ENCODE results near the gene CACNA1I.

CACNA1I gene

DNA sequence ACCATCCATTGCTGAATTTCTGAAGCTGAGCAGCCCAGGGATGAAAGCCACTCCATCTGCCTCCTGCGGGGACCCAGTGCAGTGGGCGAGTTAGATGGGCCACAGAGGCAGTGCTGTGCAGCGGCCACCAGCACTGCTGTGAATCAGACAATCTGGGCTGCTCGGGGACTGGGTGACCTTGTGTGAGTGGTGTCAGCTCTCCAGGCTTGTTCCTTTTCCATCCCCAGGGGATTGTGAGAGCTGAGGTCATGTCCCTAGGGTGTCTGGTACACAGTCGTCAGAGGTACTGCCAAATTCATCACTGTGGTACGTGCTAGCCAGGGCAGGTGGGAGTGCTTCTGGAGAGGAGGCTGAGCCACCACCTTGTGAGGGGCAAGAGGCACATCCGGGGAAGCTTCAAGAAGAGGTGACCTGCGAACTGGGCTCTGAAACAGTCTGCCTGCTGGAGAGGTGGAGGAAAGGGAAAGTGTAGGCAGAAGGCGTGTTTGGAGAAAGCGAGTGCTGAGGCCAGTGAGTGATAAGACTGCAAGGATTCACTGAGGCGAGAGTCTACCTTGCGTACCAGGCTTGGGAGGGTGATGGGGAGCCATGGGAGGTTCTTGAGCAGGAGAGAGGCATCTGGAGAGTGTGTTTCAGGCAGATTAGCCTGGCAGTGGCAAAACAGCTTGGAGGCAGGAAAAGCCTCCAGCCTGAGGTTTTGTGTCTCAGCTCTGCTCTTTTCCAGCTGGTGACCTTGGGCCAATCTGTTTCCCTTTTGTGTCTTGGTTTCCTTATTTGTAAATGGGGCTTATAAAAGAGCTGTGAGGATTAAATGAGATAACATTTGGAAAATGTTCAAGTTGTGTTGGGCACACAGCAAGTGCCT, 22.7 kb downstream of the CACNA1I start:
- Histone ChIP-seq H3K4me3 (no peak overlapping the region), H3K27ac (no peak overlapping the region)

DNA sequence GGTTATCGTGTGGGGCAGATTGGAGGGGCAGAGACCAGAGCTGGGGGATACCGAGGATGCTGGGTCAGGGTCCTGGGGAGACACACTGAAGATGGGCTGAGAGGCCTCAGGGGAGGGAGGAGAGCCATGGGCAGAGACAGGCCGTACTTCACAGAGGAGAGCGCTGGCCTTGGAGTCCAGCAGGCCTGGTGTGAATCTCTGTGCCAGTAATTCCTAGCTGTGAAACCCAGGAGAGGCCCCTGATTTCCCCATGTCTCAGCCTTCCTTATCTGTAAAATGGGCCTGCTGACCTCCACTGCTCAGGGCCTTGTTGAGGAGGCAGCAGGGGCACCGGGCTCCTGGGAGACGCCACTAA, 23.4 kb downstream of the CACNA1I start:
- no peak overlapping the region for H3K4me3 ChIP-seq
- H3K27ac ChIP-seq: no peak overlapping the region

DNA sequence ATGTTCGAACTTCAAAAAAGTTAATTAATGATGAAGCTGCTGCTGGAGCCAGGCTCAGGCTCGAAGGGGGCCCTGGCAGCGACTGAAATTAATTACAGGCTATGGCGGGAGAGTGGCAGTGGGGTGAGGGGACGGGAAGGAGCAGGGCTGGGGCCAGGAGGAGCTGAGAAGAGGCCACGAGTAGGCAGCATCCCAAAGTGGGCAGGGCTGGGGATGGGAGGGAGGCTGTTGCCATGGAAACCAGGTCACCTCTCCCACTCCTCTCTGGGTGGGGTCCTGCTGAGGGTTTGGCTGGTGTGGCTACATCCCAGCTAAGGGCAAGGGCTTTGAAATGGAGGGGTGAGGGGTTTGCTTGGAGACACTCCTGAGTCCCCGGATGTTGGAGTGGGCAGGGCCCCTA, 23.9 kb downstream of the CACNA1I start:
- Histone ChIP-seq H3K4me3 (no peak overlapping the region), H3K27ac (no peak overlapping the region)

DNA sequence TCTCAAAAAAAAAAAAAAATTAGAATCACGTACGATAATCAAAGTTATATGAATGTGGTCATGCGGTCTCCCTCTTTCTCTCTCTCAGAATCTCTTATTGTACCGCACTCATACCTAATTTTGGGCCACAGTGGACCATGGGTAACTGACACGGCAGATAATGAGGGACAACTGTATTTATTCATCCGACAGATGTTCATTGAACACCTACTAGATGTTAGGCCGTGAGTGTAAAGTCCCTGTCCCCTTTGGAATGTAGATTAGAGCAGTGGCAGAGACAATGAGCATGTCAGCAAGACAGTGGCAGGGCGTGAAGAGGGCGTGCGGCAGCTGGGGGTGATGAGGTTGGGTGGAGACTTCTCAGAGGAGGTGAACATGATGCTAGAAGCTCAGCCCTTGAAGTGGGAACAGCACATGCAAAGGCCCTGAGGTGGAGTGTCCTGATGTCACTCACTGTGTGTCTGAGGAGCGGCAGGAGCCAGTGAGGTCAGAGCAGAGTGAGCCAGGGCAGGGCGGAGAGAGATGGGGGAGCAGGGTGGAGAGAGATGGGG, 25.1 kb downstream of the CACNA1I start:
- no peak overlapping the region for H3K27ac ChIP-seq

GRCh38 chr22:39596601-39597000, 26.0 kb downstream of the CACNA1I start:
- no peak overlapping the region for H3K4me3 ChIP-seq

More for the DNA sequence above, 25.1 kb downstream of the CACNA1I start:
- H3K4me3 ChIP-seq: no peak overlapping the region

GRCh38 chr22:39597236-39597869, 26.8 kb downstream of the CACNA1I start:
- Histone ChIP-seq H3K4me3 (no peak overlapping the region), H3K27ac (no peak overlapping the region)

More at GRCh38 chr22:39596601-39597000, 26.0 kb downstream of the CACNA1I start:
- H3K27ac ChIP-seq: no peak overlapping the region

DNA sequence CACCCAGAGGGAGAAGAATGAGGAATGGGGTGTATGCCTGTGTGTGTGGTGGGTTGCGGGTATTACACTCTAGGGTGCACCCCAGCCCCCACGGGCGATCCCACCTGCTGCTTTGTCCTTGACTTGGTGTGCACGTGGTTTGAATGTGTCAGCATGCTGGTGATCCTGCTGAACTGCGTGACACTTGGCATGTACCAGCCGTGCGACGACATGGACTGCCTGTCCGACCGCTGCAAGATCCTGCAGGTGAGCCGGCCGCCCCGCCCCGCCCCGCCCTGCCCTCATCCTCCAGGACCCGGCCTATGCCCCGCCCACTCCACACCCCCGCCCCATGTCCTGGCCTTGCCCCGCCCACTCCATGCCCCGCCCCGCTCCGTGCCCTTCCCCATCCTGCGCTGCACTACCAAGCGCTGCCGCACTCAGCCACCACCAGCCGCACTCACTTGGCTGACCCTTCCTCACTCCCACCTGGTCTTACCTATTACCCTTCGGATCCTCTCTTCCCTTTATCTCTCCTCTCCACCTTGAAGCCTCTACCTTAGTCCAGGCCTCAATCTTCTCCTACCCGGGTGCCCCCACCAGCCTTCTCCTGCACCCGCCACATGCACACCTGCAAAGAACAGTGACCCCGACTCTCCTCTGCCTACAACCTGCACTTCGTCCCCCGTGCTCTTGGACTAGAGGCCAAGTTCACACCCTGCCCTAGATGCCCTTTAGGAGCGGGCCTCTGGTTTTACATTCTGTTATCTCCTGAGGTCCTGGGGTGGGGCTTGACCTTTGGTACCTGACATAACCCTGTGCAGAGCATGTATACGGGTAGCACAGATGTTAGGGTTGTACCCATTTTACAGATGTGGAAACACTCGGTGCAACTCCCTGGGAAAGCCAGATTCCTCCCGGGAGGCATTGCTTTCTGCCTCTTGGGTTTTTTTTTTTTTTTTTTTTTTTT, 27.7 kb downstream of the CACNA1I start:
- Histone ChIP-seq H3K27ac (no peak overlapping the region), H3K4me3 (no peak overlapping the region)

- Histone ChIP-seq H3K4me3 (no peak overlapping the region), H3K27ac (no peak overlapping the region)
Observed at GRCh38 chr22:39600491-39601179, 30.1 kb downstream of the CACNA1I start.

DNA sequence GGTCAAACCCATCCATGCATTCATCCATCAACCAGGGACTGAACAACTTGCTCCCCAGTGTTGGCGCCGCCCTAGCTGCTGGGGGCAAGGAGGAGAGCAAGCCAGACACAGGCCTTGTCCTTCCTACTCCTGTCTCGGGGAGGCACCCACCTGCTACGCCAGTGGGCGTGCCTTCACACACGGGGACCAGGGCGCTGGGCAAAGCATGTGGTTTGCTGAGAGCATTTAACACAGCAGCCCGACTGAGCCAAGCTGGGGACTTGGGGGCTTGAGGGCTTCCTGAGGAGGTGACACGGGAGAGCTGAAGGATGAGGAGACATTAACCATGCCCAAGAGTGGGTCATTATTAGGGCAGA, 30.6 kb downstream of the CACNA1I start:
- no peak overlapping the region for H3K27ac ChIP-seq
- H3K4me3 ChIP-seq: no peak overlapping the region

DNA sequence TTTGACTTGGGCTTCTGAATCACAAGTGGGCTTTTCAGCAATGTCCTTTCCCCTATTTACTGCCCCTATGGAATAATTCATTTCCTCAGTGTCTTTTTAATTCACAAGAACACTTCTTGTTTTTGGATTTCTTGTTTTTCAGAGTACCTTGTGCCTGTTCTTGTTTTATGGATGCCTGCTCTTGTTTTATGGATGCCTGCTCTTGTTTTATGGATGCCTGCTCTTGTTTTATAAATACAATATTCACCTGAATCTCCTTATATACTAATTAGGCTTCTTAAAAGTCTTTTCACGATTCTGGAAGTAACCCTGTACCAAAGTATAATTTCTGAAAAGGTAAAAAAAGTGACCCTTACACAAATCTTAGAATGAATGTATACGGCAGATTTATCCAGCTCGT, 32.8 kb downstream of the CACNA1I start:
- Histone ChIP-seq H3K4me3 (no peak overlapping the region), H3K27ac (no peak overlapping the region)

DNA sequence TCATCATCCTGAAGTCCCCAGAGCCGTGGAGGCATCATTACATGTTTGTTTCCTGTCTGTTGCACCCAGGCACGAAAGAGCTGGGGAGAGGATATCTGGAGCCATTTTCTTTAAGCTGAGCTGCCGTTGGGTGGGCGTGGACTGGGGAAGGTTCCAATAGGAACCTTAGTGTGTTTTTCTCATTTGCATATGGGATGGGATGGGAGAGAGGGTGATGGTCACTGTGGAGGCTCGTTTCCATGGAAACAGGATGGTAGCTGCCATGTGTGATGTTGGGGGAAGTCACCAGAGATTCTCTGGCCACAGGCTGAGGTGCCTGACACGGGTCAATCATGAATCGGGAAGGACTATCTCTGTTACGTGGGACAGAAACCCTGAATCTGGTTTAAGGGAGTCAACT, 39.7 kb downstream of the CACNA1I start:
- H3K27ac ChIP-seq: no peak overlapping the region
- H3K4me3 ChIP-seq: no peak overlapping the region

DNA sequence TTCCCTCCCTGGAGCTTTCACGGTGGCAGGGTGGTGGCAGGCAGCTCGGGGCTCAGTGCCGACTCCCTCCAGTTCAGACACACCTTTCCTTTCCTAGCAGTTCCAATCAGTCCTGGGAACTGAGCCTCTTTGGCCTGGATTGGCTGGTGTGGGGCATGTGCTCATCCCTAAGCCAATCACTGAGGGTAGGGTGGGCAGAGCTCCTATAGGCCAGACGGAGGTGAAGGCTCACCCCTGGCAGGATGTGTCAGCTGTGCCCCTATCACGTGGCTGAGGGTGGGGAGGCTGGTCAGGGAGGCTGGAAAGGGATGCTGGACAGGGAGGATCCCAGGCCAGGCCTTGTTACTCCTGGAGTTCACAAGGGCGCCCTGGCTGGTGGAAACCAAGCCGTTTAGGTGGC, 40.2 kb downstream of the CACNA1I start:
- Histone ChIP-seq H3K4me3 (no peak overlapping the region), H3K27ac (no peak overlapping the region)

GRCh38 chr22:39611360-39611759, 40.8 kb downstream of the CACNA1I start:
- Histone ChIP-seq H3K4me3 (no peak overlapping the region), H3K27ac (no peak overlapping the region)

DNA sequence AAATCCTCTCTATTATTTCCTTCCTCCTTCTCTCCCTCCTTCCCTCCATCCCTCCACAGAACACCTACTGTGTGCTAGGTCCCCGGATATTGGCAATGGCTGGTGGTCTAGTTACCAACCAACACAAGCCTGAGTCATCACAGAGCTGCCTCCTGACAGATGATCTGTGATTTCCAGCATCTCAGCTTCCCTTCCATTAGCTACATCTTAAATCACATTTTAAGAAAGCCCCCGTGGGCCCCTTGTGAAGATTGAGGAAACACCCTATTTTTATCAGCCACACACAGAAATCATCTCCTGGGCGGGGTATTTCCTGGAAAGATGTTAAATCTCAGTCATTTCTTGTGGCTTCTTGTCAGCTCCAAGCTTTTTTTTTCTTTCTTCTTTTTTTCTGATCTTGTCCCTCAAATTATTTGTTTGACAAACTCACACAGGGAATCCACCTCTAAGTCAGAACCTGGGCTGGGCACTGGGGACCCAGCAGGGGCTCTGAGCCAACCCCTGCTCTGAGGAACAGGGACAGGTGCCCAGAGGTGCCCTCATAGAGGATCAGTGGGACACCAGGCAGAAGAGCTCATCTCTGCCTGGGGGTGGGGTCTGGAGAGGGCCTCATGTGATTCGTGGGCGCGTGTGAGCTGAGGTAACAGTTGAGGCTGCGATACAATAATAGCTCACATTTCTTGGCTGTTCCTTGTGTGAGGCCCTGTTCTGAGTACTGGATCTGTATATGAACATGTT, 42.4 kb downstream of the CACNA1I start:
- H3K4me3 ChIP-seq: no peak overlapping the region
- no peak overlapping the region for H3K27ac ChIP-seq

DNA sequence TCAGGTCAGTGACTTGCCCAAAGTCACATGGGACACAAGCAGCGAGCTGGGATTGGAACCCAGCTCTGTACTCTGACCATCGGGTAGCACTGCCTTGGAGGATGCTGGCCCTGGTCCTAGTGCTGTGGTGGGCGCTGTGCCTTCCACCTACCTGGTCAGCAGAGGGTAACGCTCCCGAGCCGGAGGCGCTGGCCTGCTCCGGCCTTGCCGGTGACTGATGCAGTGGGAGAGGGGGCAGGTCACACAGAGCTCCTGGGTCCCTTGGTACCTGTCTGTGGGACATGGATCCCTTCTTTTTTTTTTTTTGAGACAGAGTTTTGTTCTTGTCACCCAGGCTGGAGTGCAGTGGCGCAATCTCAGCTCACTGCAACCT, 43.0 kb downstream of the CACNA1I start:
- Histone ChIP-seq H3K27ac (no peak overlapping the region), H3K4me3 (no peak overlapping the region)

DNA sequence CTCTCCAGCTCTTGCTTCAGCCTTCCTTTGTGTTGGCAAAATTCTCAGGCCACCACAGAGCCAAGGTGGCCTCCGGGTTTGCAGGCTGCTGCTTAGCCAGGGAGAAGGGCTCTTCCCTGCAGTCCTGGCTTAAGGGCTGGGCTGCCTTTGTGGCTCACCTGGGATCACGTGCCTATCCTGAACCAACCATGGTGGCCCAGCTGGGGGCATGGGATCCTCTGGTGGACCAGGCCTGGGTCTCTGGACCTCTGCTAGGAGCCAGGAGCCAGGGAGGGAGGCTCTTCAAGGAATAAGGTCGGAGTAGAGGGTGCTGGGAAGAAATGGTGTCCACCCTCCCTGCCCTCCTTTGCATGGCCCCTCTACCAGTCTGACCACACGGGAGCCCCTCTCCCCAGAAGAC, 43.9 kb downstream of the CACNA1I start:
- H3K4me3 ChIP-seq: no peak overlapping the region
- no peak overlapping the region for H3K27ac ChIP-seq

GRCh38 chr22:39616051-39616450, 45.5 kb downstream of the CACNA1I start:
- no peak overlapping the region for H3K27ac ChIP-seq
- H3K4me3 ChIP-seq: no peak overlapping the region

- H3K4me3 ChIP-seq: no peak overlapping the region
Observed at GRCh38 chr22:39616781-39617180, 46.2 kb downstream of the CACNA1I start.

DNA sequence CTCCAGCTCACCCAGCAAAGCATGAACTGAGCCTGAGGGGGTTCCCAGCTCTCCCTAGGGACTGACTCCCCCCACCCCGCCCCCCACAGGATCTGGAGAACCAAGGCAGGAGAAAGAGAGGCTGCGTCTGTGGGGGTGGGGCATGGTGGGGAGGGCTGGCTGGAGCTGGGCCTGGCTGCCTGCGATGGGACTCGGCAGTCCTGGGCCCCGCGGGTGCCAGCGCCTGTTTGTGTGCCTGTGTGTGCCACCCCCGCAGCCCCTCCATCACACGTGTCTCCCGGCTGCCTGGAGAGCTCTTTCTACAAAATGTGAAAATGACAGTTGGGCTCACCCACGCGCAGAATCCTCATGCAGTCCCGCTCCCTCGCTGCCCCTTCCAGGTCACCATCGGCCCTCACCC, 46.8 kb downstream of the CACNA1I start:
- no peak overlapping the region for H3K27ac ChIP-seq
- H3K4me3 ChIP-seq: no peak overlapping the region

More at GRCh38 chr22:39616781-39617180, 46.2 kb downstream of the CACNA1I start:
- H3K27ac ChIP-seq: no peak overlapping the region

All from skin epidermis (tissue), 12 donors.